ENCODE data around the gene POLD3. TPM values are rescaled to one million over a fixed set of nuclear protein-coding genes. Genes with fewer than 3 reads are reported as not detected.
"Not testable (repeated sequence)": the region's sequence is repeated elsewhere in the genome, so short reads cannot be mapped to it uniquely, and the experiment has no call there.

POLD3 gene
- total and polyA plus RNA-seq, 9 donors = 9.8 to 16.9 (median 13.7) TPM

GRCh38 chr11:74646215-74646614, 53.8 kb downstream of the POLD3 start:
- H3K36me3 ChIP-seq (ENCODE audit: control insufficient read depth, insufficient read depth, low read length) = peaks cover 6% of the 10 kb centered on the region
- no peaks in the 10 kb centered on the region for H3K27me3 ChIP-seq (ENCODE audit: control insufficient read depth, insufficient read depth, low read length)
- H3K9me3 ChIP-seq (replicated peaks; ENCODE audit: control insufficient read depth, low read depth, low read length) = no peaks in the 10 kb centered on the region
- H3K27ac ChIP-seq (ENCODE audit: low read length) = no peak overlapping the region
- H3K4me1 ChIP-seq (ENCODE audit: control insufficient read depth, insufficient read depth, low read length) = peaks cover 14% of the 10 kb centered on the region
- no peak for DNase-seq
- WGBS (ENCODE audit: insufficient coverage) = 100% methylated on average over 4 of the region's 4 CpGs
- no peak overlapping the region for H3K4me3 ChIP-seq (ENCODE audit: low read length)

- H3K9me3 ChIP-seq (replicated peaks; ENCODE audit: control insufficient read depth, low read depth, low read length) = no peaks in the 10 kb centered on the region
- DNase-seq = no peak
- WGBS (ENCODE audit: insufficient coverage) = 90% methylated on average over 6 of the region's 7 CpGs
- peaks cover 14% of the 10 kb centered on the region for H3K4me1 ChIP-seq (ENCODE audit: control insufficient read depth, insufficient read depth, low read length)
- H3K36me3 ChIP-seq (ENCODE audit: control insufficient read depth, insufficient read depth, low read length) = peaks cover under 1% of the 10 kb centered on the region
- H3K27me3 ChIP-seq (ENCODE audit: control insufficient read depth, insufficient read depth, low read length) = no peaks in the 10 kb centered on the region
- no peak overlapping the region for H3K4me3 ChIP-seq (ENCODE audit: low read length)
- no peak overlapping the region for H3K27ac ChIP-seq (ENCODE audit: low read length)
These were observed 54.6 kb downstream of the POLD3 start for GRCh38 chr11:74646954-74647353.

- Histone ChIP-seq H3K9me3 (replicated peaks; ENCODE audit: control insufficient read depth, low read depth, low read length) (no peaks in the 10 kb centered on the region), H3K4me1 (ENCODE audit: control insufficient read depth, insufficient read depth, low read length) (peaks cover 14% of the 10 kb centered on the region), H3K4me3 (ENCODE audit: low read length) (no peak overlapping the region), H3K36me3 (ENCODE audit: control insufficient read depth, insufficient read depth, low read length) (no peaks in the 10 kb centered on the region), H3K27ac (ENCODE audit: low read length) (no peak overlapping the region), H3K27me3 (ENCODE audit: control insufficient read depth, insufficient read depth, low read length) (no peaks in the 10 kb centered on the region)
- DNase-seq = no peak
These were observed 55.0 kb downstream of the POLD3 start for GRCh38 chr11:74647404-74647803.

- Histone ChIP-seq H3K4me3 (ENCODE audit: low read length) (no peak overlapping the region), H3K27me3 (ENCODE audit: control insufficient read depth, insufficient read depth, low read length) (no peaks in the 10 kb centered on the region), H3K9me3 (replicated peaks; ENCODE audit: control insufficient read depth, low read depth, low read length) (no peaks in the 10 kb centered on the region), H3K36me3 (ENCODE audit: control insufficient read depth, insufficient read depth, low read length) (no peaks in the 10 kb centered on the region), H3K27ac (ENCODE audit: low read length) (no peak overlapping the region), H3K4me1 (ENCODE audit: control insufficient read depth, insufficient read depth, low read length) (peaks cover 14% of the 10 kb centered on the region)
- DNase-seq = no peak
- WGBS (ENCODE audit: insufficient coverage) = no CpG with 5 or more reads among the region's 3 CpGs
These were observed 55.4 kb downstream of the POLD3 start for GRCh38 chr11:74647831-74648230.

- 78% methylated on average over 3 of the region's 4 CpGs for WGBS (ENCODE audit: insufficient coverage)
- H3K36me3 ChIP-seq (ENCODE audit: control insufficient read depth, insufficient read depth, low read length) = no peaks in the 10 kb centered on the region
- H3K4me1 ChIP-seq (ENCODE audit: control insufficient read depth, insufficient read depth, low read length) = peaks cover 14% of the 10 kb centered on the region
- H3K27ac ChIP-seq (ENCODE audit: low read length) = peak overlapping the region; percentile 53
- no peaks in the 10 kb centered on the region for H3K27me3 ChIP-seq (ENCODE audit: control insufficient read depth, insufficient read depth, low read length)
- H3K4me3 ChIP-seq (ENCODE audit: low read length) = no peak overlapping the region
- DNase-seq = peak; percentile 34
- H3K9me3 ChIP-seq (replicated peaks; ENCODE audit: control insufficient read depth, low read depth, low read length) = no peaks in the 10 kb centered on the region
These were observed 56.5 kb downstream of the POLD3 start for GRCh38 chr11:74648894-74649293.

GRCh38 chr11:74650498-74650897, 58.1 kb downstream of the POLD3 start:
- Histone ChIP-seq H3K27ac (ENCODE audit: low read length) (peak overlapping the region; percentile 39), H3K4me1 (ENCODE audit: control insufficient read depth, insufficient read depth, low read length) (peaks cover 14% of the 10 kb centered on the region), H3K9me3 (replicated peaks; ENCODE audit: control insufficient read depth, low read depth, low read length) (no peaks in the 10 kb centered on the region), H3K4me3 (ENCODE audit: low read length) (no peak overlapping the region), H3K36me3 (ENCODE audit: control insufficient read depth, insufficient read depth, low read length) (no peaks in the 10 kb centered on the region), H3K27me3 (ENCODE audit: control insufficient read depth, insufficient read depth, low read length) (no peaks in the 10 kb centered on the region)
- no CpG with 5 or more reads among the region's 2 CpGs for WGBS (ENCODE audit: insufficient coverage)
- DNase-seq = peak; percentile 93

- DNase-seq = no peak
- WGBS (ENCODE audit: insufficient coverage) = no CpG with 5 or more reads among the region's 5 CpGs
- no peak overlapping the region for H3K27ac ChIP-seq (ENCODE audit: low read length)
- no peak overlapping the region for H3K4me3 ChIP-seq (ENCODE audit: low read length)
- H3K27me3 ChIP-seq (ENCODE audit: control insufficient read depth, insufficient read depth, low read length) = no peaks in the 10 kb centered on the region
- H3K36me3 ChIP-seq (ENCODE audit: control insufficient read depth, insufficient read depth, low read length) = no peaks in the 10 kb centered on the region
- peaks cover 2% of the 10 kb centered on the region for H3K9me3 ChIP-seq (replicated peaks; ENCODE audit: control insufficient read depth, low read depth, low read length)
- peaks cover 8% of the 10 kb centered on the region for H3K4me1 ChIP-seq (ENCODE audit: control insufficient read depth, insufficient read depth, low read length)
These were observed 62.6 kb downstream of the POLD3 start for GRCh38 chr11:74654976-74655375.

- not testable (repeated sequence) for H3K4me3 ChIP-seq (ENCODE audit: low read length); H3K27ac ChIP-seq (ENCODE audit: low read length); H3K9me3 ChIP-seq (replicated peaks; ENCODE audit: control insufficient read depth, low read depth, low read length); H3K4me1 ChIP-seq (ENCODE audit: control insufficient read depth, insufficient read depth, low read length); H3K27me3 ChIP-seq (ENCODE audit: control insufficient read depth, insufficient read depth, low read length); H3K36me3 ChIP-seq (ENCODE audit: control insufficient read depth, insufficient read depth, low read length); DNase-seq
- 0% methylated on average over 1 of the region's 4 CpGs for WGBS (ENCODE audit: insufficient coverage)
These were observed 66.7 kb downstream of the POLD3 start for GRCh38 chr11:74659124-74659523.

GRCh38 chr11:74662487-74663103, 70.2 kb downstream of the POLD3 start:
- peaks cover 2% of the 10 kb centered on the region for H3K9me3 ChIP-seq (replicated peaks; ENCODE audit: control insufficient read depth, low read depth, low read length)
- peaks cover 3% of the 10 kb centered on the region for H3K36me3 ChIP-seq (ENCODE audit: control insufficient read depth, insufficient read depth, low read length)
- no peaks in the 10 kb centered on the region for H3K27me3 ChIP-seq (ENCODE audit: control insufficient read depth, insufficient read depth, low read length)
- DNase-seq = no peak
- H3K4me1 ChIP-seq (ENCODE audit: control insufficient read depth, insufficient read depth, low read length) = no peaks in the 10 kb centered on the region
- WGBS (ENCODE audit: insufficient coverage) = 83% methylated on average over 1 of the region's 4 CpGs
- no peak overlapping the region for H3K4me3 ChIP-seq (ENCODE audit: low read length)
- no peak overlapping the region for H3K27ac ChIP-seq (ENCODE audit: low read length)

GRCh38 chr11:74663315-74663714, 70.9 kb downstream of the POLD3 start:
- Histone ChIP-seq H3K4me3 (ENCODE audit: low read length) (no peak overlapping the region), H3K9me3 (replicated peaks; ENCODE audit: control insufficient read depth, low read depth, low read length) (peaks cover 2% of the 10 kb centered on the region), H3K27me3 (ENCODE audit: control insufficient read depth, insufficient read depth, low read length) (no peaks in the 10 kb centered on the region), H3K36me3 (ENCODE audit: control insufficient read depth, insufficient read depth, low read length) (peaks cover 3% of the 10 kb centered on the region), H3K4me1 (ENCODE audit: control insufficient read depth, insufficient read depth, low read length) (no peaks in the 10 kb centered on the region), H3K27ac (ENCODE audit: low read length) (no peak overlapping the region)
- no peak for DNase-seq
- no CpG with 5 or more reads among the region's 1 CpG for whole genome bisulfite sequencing (ENCODE audit: insufficient coverage)
